Measurements from ENCODE around the gene MYH9.
A peak's percentile ranks its signal among the peaks of the same experiment; 100 is the strongest.
"Not testable (repeated sequence)": the region's sequence is repeated elsewhere in the genome, so short reads cannot be mapped to it uniquely, and the experiment has no call there.

MYH9 gene

DNA sequence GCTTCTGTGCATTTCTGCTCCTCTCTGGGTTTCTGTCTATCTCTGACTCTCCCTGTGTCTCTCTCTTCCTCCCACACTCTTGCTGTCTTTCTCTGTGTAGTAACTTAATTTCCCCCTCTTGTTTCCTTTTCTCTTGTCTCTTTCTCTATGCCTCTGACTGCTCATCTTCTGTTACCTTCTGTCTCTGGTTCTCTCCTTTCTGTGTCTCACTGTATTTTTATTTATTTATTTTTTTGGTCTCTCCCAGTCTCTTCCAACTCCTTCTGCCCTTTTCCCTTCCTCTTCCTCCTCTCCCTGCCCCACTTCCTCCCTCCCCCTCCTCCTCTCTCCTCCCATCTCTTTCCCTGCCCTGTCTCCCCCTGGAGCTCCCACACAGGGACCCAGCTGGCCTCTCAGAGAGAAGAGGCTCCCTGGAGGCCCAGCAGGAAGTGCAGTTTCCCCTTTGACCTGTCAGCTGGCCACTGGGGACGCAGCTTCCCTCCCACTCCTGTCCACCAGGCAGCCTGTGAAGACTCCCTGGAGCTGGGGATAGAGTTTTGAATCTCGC lies 38.3 kb upstream of the MYH9 start:
- TF ChIP-seq, protein P1, sequence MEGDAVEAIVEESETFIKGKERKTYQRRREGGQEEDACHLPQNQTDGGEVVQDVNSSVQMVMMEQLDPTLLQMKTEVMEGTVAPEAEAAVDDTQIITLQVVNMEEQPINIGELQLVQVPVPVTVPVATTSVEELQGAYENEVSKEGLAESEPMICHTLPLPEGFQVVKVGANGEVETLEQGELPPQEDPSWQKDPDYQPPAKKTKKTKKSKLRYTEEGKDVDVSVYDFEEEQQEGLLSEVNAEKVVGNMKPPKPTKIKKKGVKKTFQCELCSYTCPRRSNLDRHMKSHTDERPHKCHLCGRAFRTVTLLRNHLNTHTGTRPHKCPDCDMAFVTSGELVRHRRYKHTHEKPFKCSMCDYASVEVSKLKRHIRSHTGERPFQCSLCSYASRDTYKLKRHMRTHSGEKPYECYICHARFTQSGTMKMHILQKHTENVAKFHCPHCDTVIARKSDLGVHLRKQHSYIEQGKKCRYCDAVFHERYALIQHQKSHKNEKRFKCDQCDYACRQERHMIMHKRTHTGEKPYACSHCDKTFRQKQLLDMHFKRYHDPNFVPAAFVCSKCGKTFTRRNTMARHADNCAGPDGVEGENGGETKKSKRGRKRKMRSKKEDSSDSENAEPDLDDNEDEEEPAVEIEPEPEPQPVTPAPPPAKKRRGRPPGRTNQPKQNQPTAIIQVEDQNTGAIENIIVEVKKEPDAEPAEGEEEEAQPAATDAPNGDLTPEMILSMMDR (IDR thresholded peaks at IDR 0.05; ENCODE audit: low read depth, low read length): no peak
- no peak for DNase-seq (ENCODE audit: extremely low read depth, low read depth)

DNA sequence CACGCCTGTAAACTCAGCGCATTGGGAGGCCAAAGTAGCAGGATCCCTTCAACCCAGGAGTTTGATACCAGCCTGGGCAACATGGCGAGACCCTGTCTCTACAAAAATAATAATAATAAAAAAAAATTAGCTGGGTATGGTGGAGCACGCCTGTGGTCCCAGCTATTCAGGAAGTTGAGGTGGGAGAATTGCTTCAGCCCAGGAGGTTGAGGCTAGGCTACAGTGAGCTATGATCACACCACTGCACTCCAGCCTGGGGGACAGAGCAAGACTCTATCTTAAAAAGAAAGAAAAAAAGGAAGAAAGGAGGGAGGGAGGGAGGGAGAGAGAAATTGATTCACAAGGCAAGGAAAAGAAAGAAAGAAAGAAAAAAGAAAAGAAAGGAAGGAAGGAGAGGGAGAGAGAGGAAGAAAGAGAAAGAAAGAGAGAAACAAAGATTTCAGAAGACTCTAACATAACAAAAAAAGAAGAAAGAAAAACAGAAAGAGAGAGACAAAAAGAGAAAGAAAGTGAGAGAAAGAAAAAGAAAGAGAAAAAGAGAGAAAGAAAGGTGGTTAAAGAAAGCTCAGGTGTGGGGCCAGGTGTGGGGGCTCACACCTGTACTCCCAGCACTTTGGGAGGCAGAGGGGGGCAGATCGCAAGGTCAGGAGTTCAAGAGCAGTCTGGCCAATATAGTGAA lies 37.3 kb upstream of the MYH9 start:
- no peak for DNase-seq (ENCODE audit: extremely low read depth, low read depth)
- TF ChIP-seq, protein P1 (IDR thresholded peaks at IDR 0.05; ENCODE audit: low read depth, low read length): no peak

DNA sequence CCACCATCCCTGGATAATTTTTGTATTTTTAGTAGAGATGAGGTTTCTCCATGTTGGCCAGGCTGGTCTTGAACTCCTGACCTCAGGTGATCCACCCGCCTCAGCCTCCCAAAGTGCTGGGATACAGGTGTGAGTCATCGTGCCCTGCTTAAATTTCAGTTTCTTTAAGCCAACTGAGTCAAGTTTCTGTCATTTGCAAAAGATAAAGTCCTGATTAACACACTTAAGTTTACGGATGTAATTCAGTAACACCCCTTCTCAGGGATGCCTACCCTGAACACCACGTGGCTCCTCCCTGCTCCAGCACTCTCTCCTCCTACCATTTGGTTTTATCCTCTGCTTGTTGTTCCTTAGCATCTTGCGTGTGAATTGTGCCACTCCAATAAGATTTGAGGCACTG lies 36.7 kb upstream of the MYH9 start:
- DNase-seq (ENCODE audit: extremely low read depth, low read depth): not testable (repeated sequence)

DNA sequence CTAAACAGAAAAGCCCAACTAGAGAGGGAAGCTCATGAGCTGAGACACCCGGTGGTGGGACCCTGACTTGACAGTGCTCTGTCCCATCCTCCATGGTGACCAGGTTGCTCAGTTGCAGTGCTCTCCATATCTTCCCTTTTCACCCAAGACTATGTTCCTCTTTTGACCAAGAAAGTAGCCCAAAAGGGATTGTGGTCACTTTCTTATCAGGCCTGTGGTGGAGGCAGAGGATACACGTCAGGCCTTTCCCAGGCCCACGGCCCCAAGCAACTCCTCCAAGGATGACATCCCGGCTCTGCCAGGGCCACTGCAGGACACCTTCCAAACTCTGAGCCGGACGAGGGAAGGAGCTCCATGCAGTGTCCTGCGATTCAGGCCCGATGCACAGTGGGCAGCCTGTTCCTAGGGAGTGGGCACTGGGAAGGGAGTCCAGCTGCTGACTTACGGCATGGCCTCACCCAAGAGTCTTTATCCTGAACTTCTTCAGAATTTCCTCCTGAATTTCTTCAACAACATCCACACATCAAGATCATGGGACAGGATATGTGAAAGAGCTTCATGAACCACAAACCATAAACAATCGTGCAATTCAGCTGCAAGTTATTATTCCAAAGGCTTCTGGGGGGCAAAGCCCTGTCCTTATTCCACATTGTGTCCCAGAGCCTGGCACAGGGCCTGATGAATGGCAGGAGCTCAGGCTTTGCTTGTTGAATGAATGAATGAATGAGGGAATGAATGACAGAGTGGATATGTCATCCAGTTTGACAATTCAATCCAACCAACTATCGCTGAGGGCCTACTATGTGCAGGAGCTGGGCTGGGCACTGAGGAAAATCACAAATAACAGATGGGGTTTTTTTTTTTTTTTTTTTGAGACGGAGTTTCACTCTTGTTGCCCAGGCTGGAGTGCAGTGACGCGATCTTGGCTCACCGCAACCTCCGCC lies 36.0 kb upstream of the MYH9 start:
- DNase-seq (ENCODE audit: extremely low read depth, low read depth): peak; percentile 29
- TF ChIP-seq, protein P1 (IDR thresholded peaks at IDR 0.05; ENCODE audit: low read depth, low read length): no peak

DNA sequence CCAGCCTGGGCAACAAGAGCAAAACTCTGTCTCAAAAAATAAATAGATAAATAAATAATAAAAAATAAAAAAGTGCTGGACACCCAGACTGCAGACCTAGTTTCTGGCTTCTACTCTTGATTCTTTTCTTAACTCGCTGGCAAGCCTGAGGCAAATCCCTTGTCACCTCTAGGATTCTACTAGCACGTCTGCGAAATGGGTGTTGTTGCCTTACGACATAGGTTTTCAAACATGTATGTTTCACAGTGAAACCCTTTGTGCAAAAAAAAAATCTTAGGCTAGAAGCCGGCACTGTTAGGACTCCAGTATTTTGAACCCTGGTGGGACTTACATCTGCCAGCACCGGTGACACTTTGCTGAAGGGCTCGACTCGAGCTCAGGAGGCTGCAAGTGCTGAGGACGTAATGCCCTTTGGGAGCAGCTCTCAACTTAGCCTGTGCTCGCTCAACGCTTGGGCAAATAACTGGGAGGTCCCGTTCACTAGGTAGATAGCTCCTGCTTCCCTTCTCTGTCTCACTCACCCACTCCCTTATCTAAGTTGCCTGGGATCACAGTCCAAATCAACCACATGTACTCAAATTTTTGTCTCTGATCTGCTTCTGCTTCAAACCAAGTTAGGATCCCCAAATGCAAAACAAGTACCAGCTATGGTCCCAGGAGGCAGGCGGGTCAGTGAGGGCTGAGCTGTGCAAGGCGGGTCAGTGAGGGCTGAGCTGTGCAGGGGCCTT lies 34.7 kb upstream of the MYH9 start:
- TF ChIP-seq, protein P1 (IDR thresholded peaks at IDR 0.05; ENCODE audit: low read depth, low read length): no peak
- DNase-seq (ENCODE audit: extremely low read depth, low read depth): no peak

DNA sequence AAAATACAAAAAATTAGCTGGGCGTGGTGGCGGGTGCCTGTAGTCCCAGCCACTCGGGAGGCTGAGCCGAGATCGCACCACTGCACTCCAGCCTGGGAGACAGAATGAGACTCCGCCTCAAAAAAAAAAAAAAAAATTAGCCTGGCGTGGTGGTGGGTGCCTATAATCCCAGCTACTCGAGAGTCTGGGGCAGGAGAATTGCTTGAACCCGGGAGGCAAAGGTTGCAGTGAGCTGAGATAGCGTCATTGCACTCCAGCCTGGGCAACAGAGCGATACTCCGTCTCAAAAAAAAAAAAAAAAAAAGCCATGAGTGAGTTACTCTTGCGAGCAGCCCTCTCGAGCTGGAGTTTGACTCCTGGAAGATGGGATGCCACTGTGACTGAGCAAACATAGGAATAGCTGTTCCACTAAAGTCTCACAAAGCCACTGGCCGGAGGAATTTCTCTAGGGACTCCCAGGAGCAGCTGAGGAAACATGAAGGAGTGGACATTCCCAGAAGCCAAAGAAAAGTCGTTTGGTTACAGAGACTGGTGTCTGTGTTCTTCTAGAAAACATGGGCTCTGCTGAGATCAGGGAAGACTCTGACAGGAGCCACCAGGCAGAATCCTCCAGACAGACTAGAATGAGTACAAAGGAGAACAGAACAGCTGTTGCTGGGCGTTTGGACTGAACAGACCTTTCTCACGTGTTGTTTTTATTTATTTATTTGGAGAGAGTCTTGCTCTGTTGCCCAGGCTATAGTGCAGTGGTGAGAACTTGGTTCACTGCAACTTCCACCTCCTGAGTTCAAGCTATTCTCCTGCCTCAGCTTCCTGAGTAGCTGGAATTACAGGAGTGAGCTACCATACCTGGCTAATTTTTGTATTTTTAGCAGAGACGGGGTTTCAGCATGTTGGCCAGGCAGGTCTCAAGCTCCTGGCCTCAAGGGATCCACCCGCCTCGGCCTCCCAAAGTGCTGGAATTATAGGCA lies 32.4 kb upstream of the MYH9 start:
- no peak for DNase-seq (ENCODE audit: extremely low read depth, low read depth)
- TF ChIP-seq, protein P1 (IDR thresholded peaks at IDR 0.05; ENCODE audit: low read depth, low read length): no peak
